ENCODE measurements around the gene TRIM15.
"Not testable (repeated sequence)": the region's sequence is repeated elsewhere in the genome, so short reads cannot be mapped to it uniquely, and the experiment has no call there.

The TRIM15 gene

DNA sequence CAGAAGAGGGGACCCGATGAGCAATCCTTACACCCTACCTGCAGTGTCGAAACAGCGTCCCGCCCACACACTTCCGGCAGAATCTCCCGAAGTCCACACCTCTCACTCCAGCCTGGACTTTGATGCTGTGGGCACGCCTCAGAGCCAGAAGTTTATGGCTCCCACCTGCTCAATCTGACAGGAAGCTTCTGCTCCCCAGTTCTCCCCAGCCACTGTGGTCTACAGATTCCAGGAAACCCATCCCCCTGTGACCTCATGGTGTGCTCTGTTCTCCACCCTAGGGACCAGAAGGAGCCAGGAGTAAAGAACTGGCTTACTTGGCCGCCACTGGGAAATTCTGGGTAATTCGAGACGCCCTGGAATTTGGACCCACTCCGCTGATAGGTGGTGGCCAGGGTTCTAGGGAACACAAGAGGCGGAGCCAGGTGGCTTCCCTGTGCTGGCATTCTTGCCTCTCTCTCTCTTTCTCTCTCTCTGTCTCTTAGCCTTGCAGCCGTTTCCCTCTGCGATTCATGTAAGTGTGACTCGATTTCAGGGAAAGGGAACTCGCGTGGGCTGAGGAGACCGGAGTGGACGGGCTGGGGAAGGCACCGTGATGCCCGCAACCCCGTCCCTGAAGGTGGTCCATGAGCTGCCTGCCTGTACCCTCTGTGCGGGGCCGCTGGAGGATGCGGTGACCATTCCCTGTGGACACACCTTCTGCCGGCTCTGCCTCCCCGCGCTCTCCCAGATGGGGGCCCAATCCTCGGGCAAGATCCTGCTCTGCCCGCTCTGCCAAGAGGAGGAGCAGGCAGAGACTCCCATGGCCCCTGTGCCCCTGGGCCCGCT lies at the start of gene TRIM15:
TSS of gene TRIM15 (plus strand) at position 457 of the 828 bp plus-strand sequence. CDS start at position 596, 139 bp downstream.
- DNase-seq (ENCODE audit: low read depth) = no peak
- TF ChIP-seq, protein P1, sequence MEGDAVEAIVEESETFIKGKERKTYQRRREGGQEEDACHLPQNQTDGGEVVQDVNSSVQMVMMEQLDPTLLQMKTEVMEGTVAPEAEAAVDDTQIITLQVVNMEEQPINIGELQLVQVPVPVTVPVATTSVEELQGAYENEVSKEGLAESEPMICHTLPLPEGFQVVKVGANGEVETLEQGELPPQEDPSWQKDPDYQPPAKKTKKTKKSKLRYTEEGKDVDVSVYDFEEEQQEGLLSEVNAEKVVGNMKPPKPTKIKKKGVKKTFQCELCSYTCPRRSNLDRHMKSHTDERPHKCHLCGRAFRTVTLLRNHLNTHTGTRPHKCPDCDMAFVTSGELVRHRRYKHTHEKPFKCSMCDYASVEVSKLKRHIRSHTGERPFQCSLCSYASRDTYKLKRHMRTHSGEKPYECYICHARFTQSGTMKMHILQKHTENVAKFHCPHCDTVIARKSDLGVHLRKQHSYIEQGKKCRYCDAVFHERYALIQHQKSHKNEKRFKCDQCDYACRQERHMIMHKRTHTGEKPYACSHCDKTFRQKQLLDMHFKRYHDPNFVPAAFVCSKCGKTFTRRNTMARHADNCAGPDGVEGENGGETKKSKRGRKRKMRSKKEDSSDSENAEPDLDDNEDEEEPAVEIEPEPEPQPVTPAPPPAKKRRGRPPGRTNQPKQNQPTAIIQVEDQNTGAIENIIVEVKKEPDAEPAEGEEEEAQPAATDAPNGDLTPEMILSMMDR (IDR thresholded peaks at IDR 0.05; ENCODE audit: insufficient read depth, low read depth, low read length, missing control alignments) = no peak
- H3K4me3 ChIP-seq (ENCODE audit: low read depth, low read length) = no peak within 1 kb of the TSS

DNA sequence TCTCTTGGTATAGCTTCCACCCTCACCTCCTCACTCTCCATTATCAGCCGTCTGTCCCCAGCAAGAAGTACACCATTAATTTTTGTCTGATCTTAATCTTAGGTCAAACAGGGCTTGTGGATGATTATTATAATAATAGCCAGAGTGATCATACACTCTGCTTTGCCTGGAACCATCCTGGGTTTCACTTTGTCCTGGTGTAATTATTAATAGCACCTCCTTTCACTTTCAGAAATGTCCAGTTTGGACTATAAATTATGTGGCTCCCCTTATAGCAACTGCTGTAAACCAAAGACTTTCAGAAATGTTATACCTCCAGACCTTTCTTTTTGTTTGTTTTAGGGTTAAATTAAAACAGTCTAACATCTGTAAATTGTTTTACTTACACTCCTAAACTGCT lies 49.5 kb upstream of the TRIM15 start:
- DNase-seq (ENCODE audit: low read depth) = no peak
- TF ChIP-seq, protein P1 (IDR thresholded peaks at IDR 0.05; ENCODE audit: insufficient read depth, low read depth, low read length, missing control alignments) = no peak

DNA sequence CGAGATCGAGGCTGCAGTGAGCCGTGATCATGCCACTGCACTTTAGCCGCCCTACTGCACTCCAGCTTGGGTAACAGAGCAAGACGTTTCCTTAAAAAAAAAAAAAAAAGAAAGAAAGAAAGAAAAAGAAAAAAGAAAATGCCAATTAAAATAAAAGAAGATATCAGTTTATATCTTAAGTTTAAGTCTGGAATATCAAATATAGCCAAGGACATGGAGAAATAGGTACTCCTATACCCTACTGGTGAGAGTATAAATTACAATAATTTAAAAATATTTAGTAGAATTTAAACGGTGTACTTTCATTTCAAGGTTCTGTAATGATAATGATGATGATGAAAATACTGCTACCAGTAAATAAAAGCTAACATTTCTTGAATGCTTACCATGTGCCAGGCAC lies 46.6 kb upstream of the TRIM15 start:
- no peak for DNase-seq (ENCODE audit: low read depth)
- TF ChIP-seq, protein P1 (IDR thresholded peaks at IDR 0.05; ENCODE audit: insufficient read depth, low read depth, low read length, missing control alignments) = no peak
- no peak overlapping the region for H3K4me3 ChIP-seq (ENCODE audit: low read depth, low read length)

More for the DNA sequence above, 49.5 kb upstream of the TRIM15 start:
- no peak overlapping the region for H3K4me3 ChIP-seq (ENCODE audit: low read depth, low read length)

DNA sequence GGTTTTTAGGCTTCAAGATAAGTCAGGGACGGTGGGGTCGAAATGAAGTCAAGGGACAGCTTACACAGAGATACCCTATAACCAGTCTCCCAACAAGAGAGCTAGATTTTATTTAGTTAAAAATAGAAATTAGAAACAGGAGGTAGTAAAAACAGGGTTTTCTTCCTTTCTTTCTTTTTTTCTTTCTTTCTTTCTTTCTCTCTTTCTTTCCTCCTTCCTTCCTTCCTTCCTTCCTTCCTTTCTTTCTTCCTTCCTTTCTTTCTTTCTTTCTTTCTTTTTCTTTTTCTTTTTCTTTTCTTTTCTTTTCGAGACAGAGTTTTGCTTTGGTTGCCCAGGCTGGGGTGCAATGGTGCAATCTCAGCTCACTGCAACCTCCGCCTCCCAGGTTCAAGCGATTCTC lies 44.7 kb upstream of the TRIM15 start:
- not testable (repeated sequence) for DNase-seq (ENCODE audit: low read depth); H3K4me3 ChIP-seq (ENCODE audit: low read depth, low read length)

DNA sequence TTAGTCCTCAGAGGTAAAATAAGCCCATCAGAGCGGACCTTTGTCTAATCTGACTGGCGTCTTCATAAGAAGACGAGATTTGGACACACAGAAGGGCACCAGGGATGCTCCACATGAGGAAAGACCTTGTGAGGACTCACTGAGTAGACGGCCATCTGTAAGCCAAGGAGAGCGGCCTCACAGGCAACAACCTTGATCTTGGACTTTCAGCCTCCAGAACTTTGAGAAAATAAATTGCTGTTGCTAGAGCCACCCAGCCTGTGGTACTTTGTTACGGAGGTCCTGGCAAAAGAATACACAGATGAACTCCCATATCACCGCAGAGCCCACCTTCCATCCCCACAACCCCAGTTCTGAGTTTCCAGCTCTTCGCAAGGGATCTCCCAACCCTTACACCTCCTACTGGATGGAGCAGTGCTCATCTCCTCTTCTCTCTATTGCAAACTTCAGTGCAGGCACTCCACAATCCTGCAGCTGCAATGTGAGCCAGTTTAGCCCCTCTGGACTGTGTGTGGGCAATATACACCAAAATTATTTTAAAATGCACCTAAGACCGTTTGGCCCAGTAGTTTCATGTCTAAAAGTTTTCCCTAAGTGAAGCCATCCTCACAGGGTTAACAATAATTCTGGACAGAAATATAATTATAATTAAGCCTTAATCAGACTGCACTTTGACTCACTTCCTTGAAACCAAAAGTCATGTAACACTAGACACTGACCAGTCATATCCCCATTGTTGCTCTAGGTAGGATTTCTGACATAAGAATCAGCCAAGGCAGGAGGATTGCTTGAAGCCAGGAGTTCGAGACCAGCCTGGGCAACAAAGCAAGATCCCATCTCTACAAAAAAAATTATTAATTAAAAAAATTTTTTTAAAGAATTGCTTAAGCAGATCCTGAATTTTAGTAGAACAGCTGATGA lies 41.6 kb upstream of the TRIM15 start:
- no peak overlapping the region for H3K4me3 ChIP-seq (ENCODE audit: low read depth, low read length)
- no peak for DNase-seq (ENCODE audit: low read depth)
- TF ChIP-seq, protein P1 (IDR thresholded peaks at IDR 0.05; ENCODE audit: insufficient read depth, low read depth, low read length, missing control alignments) = no peak

DNA sequence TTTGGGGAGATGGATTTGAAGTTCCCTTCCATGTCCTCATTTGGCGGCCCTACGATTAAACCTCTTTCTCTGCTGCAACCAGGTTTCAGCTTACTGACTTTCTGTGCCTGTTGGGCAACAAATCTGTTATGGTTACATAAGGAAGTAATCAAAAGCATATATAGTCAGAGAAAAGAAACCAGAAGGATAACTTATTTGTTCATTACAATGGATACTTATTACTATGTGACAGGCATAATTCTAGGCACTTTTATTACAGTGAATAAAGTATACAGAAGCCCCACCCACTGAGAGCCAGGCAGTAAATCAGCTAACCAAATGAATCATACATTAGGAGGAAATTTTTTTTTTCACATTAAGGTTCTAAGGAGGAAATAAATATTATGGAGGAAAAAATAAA lies 40.8 kb upstream of the TRIM15 start:
- no peak for DNase-seq (ENCODE audit: low read depth)
- TF ChIP-seq, protein P1 (IDR thresholded peaks at IDR 0.05; ENCODE audit: insufficient read depth, low read depth, low read length, missing control alignments) = no peak
- H3K4me3 ChIP-seq (ENCODE audit: low read depth, low read length) = no peak overlapping the region
